Stimulated activated CD4-positive, alpha-beta T cell treated with anti-CD3 and anti-CD28 coated beads, TNF-alpha, amount 100 ng/mL, for 1 hour (primary cell): ENCODE data around the gene TENM4.

Experiments used
- DNase-seq, 3 donors: peaks; one replicate each; pipeline ENCODE4 v3.0.0-alpha.2; 2020; ENCODE audit warnings: low read depth in 3 of 3, low spot score in 1 of 3

Gene TENM4

DNA sequence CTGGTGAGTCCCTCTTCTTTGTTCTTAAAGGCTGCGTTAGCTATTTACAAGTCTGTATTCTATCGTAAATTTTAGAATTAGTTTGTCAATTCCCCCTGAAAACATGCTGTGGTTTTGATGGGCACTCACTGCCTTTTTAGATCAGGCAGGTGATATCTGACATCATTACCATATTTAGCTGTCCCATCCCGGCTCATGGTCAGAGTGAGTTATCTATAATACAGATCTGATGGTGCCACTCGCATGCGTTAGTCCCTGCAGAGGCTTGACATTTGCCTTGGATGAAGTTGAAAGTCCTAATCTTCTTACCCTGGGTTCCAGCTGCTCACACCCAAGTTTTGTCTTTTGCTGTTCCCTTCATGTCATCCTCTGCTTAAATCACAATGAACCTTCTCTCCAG is 715.6 kb downstream of the TENM4 start:
- no peak for DNase-seq

DNA sequence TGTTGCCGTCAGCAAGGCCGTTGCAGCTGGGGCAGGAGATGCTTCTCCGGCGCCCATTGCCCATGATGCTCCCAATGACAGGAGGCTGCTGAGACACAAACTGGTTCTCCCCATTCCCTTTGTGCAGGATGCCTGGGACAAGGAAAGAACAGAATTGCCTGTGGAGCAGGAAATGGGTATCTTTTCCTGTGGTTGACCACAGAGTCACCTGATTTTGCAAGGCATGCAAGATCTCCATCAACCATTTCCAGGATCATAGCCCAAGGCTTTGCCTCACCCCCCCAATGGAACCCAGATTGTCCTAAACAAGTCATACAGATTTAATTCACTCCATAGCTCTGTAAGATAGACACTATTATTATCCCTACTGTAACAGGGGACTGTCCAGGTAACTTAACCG is 718.0 kb downstream of the TENM4 start:
- DNase-seq = no peak

DNA sequence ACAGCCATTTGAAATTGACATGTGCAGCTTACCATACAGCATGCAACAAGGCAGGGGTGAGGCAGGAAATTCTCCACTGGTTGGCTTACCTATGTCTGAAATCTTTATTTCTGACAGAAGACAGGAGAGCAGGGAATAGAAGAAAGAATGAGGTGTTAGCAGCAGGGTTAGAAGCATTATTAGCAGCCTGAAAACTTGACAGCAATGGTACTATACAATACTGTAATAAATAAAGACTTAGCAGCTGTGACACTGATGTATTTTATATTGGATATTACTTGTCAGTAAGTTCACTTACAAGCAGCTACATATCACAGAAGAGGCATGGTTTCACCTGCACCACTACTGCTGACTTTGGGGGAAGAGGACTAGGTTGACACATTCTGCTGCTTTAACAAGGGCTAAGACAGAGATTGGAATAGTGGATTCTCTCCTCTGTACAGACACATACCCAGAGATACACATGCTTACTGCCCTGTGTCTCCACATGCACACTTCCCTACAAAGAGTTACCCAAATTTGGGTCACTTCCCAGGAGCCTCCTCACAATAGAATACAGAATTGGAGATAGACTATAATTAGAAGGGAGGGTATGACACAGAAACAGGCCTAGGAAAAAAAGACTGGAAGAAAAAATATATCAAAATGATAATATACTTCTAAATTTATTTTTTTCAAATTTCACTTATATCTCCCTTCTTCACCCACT is 720.4 kb downstream of the TENM4 start:
- DNase-seq = no peak

DNA sequence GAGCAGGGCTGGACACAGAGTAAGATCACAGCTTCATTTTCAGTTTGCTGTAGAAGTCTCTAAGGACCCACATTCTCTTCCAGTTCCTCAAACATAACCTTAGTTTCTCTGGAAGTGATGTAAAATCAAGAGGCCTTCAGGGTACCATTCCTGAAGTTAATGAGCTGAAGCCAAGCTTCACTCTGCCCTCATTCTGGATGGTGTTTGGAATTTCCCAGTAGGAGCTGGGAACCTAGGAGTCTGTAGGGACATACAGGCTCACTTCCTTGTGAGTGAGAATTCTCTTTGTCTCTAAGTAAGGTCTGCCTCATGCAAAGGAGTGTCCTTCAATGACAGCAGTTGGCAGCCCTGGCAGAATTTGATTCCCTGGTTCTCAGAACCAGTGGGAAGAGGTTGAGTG is 723.8 kb downstream of the TENM4 start:
- no peak for DNase-seq

DNA sequence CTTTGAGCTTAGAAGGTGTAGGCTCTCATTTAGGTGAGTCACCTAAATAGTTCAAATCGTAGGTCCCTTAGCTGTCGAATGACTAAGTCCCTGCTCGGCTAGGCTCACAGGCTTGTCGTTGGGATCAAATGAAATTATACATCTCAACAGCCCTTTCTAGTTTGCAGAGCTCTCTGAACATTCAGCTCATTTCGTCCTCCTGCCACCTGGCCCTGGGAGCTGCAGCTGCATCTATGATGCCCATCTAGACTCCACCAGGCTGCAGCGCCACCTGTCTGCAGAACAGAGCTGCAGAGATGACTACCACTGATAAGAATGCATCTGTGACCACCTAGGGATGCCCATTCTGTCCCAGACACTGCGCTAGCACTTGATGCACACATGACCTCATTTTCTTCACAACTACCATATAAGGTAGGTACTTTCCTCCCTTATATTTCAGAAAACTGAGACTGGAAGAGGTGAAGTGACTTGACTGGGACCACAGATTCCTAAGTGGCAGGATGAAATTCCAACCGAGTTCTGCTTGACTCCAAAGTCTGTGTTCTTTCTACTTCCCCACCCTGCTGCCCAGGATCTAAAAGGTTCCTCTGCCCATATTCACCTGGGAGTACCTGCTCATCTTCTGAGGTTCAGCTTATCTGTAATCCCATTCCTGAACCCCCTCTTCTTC is 725.1 kb downstream of the TENM4 start:
- peak in 1 of 3 donors; percentile 7 for DNase-seq

DNA sequence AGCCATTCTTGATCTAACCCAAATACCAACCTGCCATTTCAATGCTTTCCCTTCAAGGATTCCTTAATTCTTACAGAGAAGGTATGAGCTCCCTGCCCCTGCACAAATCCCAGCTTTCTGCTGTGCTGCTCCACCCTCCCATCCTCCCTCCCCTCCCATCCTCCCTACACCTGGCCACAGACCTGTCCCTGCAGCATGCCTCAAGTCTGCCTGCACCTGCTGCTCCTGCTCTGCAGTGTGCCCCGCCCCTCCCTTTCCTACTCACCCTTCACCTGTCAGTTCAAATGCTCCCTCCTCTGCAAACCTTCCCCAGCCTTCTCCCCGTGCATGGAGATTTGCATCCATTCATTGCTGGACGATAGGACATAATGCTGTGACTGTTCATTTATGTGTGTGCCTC is 726.3 kb downstream of the TENM4 start:
- DNase-seq = no peak

DNA sequence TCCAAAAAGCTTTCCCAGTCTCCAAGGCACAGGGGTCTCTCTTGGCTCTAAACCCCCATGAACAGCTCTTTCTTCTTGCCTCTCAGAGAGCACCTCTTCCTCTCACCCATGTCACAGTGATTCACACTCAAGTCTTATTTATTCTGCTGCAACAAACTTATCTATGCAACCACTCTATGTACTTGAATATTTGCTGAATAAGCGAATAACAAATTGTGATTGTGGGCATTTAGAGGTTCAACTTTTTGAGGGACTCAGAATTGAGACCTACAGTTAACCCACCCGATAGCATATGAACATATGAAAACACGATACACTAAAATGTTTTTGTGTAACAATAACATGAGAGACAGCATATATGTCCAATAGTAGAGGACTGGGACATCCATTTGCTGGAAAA is 729.1 kb downstream of the TENM4 start:
- no peak for DNase-seq

DNA sequence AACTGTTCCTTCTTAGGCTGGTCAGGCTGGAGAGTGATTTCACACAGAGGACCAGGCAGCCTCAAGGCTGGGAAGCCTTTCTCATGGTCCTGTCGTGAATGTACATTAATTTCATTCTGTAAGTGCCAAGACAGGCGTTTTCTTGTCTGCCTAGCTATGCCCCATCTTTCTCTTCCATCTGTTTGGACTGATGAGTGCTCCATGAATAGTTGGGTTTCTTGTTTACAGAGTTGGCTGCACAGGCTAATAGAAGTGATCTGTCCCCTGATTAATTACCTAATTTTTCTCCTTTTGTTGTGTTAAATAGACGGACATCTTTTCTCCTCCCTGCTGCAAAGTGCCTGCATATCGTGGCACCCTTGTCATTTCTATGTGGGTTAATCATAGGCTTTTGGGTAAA is 730.4 kb downstream of the TENM4 start:
- DNase-seq = no peak

DNA sequence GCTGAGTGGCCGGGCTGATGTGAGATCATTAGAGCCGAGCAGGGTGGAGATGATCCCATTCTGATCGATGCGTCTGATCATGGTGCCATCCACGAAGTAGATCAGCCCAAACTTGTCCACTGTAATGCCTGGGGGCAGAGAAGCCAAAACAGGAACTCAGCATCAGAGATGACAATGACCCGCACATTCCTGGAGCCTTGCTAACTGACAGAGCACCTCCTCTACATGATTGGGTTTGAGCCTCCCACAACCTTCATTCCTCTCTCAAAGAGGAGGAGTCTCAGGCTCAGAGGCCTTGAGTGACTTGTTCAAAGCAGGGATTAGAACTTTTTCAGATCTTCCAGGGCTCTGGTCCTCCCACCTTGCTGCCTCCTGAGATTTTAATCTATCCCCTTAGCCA is 732.4 kb downstream of the TENM4 start:
- DNase-seq = no peak

DNA sequence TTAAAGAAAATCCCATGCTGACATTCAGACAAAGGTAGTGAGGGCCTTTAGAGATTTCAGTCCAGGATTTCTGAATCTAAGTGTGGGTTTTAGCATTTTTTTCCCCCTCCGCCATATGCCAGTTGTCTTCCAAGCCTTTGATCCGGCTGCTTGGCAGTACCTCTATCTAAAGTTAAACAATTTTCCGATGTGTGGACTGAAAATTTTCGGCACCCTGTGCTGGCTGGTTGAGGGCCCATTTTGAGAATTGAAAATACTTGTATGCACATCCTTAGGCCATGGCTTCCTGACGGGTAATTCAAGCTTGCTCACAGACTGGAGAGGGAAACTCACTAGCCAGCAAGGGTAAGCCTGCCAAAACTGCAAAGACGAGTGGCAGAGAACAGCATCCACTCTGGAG is 734.3 kb downstream of the TENM4 start:
- DNase-seq = no peak

DNA sequence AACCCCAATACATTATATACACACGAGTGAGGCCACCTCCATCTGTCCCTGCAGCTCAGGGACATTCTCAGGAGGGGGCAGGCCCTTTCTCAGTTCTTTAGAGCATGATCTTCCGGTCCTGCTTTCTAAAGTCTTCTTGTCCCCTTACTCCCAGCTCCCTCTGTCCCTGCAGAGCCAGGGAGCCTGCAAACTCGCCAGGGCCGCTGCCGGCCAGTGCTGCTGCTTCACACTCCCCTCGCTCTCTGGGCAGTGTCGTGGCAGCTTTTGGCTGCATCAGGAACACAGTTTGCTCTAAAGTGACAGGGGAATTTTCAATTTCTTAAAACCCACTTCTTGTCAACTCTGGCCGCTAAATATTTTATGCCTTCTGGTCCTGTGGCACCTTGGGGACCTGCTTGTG is 736.0 kb downstream of the TENM4 start:
- DNase-seq = no peak

DNA sequence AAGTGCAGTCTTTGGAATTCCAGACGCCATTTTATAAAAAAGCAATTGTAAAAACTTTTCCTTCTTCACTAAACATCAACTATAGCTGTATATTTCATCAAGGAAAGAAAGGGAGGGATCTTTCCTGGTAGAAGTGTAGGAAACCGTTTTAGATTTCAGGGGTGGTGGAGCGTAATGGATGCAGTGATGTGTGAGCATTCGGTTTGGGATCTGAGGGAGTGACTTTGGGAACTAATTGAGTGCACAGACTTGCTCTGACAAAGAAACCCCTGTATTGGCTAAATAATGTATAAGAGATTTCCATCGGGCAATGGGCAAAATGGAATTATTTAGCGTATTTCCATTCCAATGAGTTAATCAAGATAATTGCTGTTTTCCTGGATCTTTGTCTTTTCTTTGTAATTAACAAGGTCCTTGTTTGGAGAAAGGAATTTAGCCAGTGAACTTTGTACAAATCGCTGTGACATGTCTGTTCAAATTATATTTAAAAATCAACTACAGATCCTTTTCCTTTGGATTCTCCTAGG is 741.2 kb downstream of the TENM4 start:
- DNase-seq = no peak

DNA sequence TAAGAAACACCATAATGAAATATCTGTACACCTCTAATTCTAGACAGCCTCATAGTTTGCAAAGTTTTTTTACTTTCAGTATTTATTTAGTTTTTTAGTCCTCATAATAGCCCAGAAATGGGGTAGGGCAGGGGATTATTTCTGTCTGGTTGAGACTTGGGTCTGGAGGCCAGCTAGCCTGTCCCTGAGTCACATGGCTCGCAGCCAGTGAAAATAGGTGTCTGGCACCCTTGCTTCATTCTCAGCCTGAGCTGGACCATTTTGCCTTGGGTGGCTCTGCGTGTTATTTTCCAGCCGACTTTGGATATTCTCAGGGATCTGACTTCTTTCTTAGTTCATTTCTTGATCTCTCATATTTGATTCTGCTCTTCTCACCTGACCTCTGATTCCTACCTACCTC is 742.2 kb downstream of the TENM4 start:
- no peak for DNase-seq

DNA sequence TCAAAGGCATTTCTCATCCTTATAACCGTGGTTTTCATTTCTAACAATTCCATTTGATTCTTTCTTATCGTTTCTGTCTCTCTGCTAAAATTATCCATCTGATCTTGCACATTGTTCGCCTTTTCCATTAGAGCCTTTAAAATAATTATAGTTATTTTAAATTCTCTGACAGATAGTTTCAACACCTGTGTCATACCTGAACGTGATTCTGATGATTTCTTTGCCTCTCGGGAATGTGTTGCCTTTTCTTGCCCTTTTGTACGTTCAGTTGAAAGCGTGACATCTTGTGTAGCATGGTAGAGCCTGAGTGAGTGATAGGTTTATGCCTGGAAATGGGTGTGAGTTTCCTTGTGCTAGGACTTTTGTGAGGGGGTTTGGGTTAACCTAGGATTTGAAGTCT is 744.7 kb downstream of the TENM4 start:
- no peak for DNase-seq

DNA sequence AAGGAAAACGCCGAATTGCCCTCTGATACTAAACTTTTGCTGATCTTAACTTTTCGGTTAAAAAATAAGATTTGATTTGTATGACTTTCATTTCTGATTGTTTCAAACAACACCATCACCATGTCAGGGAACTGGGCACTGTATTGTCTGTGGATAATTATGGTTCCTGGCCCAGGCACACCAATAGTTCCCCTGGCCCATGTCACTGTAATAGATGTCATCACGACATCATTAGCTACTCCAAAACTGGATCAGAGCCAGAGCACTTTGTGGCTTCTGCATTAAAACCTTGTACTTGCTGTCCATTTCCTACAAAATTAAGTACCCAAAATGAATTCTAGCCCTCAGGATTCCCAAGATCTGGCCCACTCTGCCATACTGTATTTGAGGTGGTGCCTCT is 746.7 kb downstream of the TENM4 start:
- DNase-seq = no peak

DNA sequence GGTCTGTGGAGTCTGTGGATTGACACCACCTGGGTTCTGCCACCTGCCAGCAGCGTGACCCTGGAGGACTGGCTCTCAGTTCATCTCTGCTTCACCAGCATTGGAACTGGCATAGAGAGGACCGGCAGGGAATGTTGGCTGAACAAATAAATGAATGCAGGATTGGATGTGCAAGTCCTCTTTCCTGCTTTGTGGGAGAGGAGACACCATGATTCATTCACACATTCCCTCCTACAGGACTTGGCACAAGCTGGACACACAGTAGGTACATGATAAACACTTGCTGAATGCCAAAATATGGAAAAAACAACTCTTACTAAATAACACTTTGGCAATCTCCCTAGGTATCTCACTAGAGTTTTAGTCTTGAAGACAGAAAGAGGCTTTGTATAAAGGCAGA is 749.6 kb downstream of the TENM4 start:
- no peak for DNase-seq

DNA sequence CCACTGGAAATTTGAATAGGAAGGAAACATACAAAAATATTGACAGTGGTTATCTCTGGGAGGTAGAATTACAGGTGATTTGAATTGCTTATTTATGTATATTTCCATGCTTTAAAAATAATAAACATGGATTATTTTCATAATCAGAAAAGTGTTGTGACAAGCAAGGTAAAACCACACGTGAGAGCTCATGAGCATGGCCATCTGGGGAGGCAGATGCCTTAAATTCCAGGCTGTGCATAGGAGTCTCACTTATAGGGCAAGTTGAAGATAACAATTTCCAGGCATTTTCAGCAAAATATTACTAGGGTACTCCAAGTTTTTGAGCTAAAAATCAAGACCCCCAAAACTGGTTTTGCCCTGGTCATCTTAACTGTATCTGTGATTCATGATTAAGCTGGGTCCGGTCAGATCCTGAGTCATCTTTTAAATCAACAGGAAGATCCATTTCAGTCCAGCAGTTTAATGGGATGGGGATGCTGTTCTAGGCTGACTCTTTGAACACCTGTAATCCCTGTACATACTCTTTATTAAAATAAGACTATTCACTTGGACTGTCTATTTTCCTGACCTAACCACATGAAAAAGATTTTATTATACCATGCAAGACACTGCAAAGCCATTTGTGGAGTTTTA is 750.4 kb downstream of the TENM4 start:
- DNase-seq = no peak

DNA sequence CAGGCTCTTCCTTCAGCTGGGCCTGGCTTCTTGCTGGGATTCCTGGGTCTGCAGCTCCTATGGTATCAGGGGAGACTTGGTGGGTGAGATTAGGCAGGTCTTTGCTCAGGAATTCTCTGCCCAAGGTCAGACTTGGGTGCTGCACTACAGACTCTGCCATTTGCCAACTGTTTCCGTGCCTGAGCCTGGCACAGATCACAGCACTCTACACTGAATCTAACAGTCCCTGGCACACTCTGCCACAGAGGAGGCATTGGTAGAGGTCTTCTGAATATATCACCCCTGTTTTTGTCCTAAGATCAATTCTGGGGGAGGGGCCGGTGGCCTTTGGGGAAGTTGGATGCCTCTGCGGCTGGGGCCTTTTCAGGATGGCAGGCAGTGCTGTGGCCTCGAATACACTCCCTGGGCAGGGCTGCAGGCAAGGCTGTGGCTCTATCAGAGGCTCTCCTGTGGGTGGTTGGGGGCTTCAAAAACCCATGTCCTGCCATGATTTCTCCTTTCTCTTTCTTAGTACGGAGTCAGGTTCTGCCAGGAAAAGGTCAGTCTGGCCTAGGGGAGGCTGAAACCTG is 751.2 kb downstream of the TENM4 start:
- DNase-seq = no peak

DNA sequence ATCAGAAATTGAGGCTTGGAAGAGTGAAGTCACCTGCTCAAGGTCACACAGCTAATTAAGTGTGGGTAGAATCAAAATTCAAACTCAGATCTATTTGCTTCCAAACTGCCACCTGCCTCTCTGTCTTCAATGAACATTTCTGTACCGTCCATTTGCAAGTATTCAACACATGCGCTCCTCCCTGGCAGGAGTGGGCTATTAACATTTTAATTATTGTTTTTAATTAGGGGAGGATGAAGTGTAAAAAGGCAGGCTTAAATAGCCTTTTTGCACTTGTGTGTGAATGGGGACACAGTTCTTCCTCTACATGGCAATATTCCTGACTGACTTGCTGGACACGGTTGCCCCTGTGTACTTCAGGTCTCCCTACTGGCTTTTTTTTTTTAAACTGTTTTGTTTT is 751.7 kb downstream of the TENM4 start:
- DNase-seq = no peak

DNA sequence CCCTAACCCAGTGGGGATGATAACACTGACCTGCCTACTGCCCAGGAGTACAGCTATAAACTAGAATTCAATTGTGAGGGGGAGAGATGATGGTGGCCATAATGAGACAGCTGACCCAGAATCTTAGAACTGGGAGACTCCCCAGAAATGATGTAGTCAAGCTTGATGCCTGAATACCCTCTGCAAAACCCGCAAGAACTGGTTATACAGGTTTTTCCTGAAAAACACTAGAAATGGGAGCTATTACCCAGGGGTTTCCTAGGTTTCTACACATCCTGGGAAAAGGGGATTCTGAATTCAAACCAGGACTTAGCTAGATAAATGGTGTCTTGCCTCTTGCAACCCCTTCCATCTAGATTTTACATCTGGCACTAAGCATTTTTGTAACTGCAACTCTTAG is 752.4 kb downstream of the TENM4 start:
- no peak for DNase-seq

DNA sequence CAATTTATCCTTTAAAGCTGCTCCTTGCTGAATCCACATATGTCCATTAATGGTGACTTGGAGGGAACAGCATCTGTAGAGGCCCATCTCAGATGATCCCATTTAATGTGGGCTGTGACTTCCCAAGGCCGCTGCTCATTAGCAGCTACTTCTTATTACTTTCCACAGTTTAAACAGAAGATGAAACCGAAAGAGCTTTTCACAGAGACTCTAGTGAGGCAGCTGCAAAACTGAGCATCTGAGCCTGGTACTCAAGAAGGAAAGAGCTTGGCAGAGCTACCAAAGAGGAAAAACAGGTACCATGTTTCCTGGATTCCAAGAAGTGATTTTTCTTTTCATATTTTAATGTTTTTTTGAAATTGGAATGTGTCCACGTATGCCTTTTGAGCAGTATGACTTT is 755.7 kb downstream of the TENM4 start:
- DNase-seq = no peak

DNA sequence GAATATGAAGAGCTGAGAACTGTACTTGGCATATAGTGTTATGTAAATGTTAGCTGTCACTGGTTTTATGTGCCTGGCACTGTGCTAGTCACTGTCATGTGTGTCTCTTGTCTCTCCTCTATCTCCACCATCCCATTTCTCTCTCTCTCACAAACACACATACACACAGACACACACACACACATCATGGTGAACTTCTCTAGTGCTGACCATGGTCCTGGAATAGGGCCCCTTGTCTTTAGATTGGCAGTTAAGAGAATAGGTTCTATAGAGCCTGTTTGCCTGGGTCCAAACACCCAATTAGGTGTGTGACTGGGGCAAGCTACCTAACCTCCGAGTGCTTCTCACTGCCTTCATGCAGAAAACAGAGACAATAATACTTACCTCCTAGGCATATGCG is 756.5 kb downstream of the TENM4 start:
- no peak for DNase-seq
